ENCODE measurements around the gene BST1. TPM values are rescaled to one million over a fixed set of nuclear protein-coding genes. Genes with fewer than 3 reads are reported as not detected.

BST1 gene
- total and polyA plus RNA-seq, 2 donors (not counting 3 experiments of a cell fraction or from before 2014, with no cell fraction given) = 10.7 to 14.0 TPM

GRCh38 chr4:15766821-15767220 is 64.0 kb downstream of the BST1 start:
- dilution Hi-C loops (cut with MboI; ENCODE audit: extremely low pct_ligation_motif_present, low sequenced_read_pairs) (no loop called here), intact Hi-C loops (cut with micrococcal nuclease) (no loop called here)
- Histone ChIP-seq H3K36me3 (ENCODE audit: control insufficient read depth in 2 of 2, extremely low read depth in 1 of 2, insufficient read depth in 2 of 2, low read length in 2 of 2) (no peaks in the 10 kb centered on the region), H3K27ac (ENCODE audit: insufficient read depth, low read depth, low read length) (no peak overlapping the region), H3K9ac (replicated peaks; ENCODE audit: extremely low read depth, insufficient read depth, low read length) (no peak overlapping the region), H3K79me2 (ENCODE audit: control insufficient read depth, insufficient read depth, low read length) (no peaks in the 10 kb centered on the region), H4K20me1 (replicated peaks; ENCODE audit: control insufficient read depth, extremely low read depth, insufficient read depth, low read length) (no peaks in the 10 kb centered on the region), H2AFZ (ENCODE audit: low read depth, low read length) (no peak overlapping the region), H3K4me1 (ENCODE audit: control insufficient read depth, extremely low read depth, insufficient read depth, low read length) (no peaks in the 10 kb centered on the region), H3K9me3 (replicated peaks; ENCODE audit: control insufficient read depth, insufficient read depth, low read length) (no peaks in the 10 kb centered on the region), H3K4me2 (ENCODE audit: insufficient read depth, low read length) (no peak overlapping the region), H3K9me1 (replicated peaks; ENCODE audit: control insufficient read depth, extremely low read depth, insufficient read depth, low read length) (no peaks in the 10 kb centered on the region), H3K27me3 (ENCODE audit: control insufficient read depth in 2 of 2, insufficient read depth in 2 of 2, low read length in 2 of 2) (peaks cover 2 to 5% of the 10 kb centered on the region in 2 experiments), H3K4me3 (replicated peaks in 1 of 3; ENCODE audit: insufficient read depth in 1 of 3, low read depth in 1 of 3, low read length in 3 of 3) (no peak overlapping the region)
- TF ChIP-seq CTCF (IDR thresholded peaks at IDR 0.05; ENCODE audit: extremely low read depth in 1 of 2, insufficient read depth in 1 of 2, low read depth in 1 of 2, low read length in 2 of 2) (no peak), MAX (IDR thresholded peaks at IDR 0.05; ENCODE audit: insufficient read depth, insufficient read length) (no peak), MYC (IDR thresholded peaks at IDR 0.05; ENCODE audit: low read depth, low read length) (no peak), EZH2 (IDR thresholded peaks at IDR 0.05; ENCODE audit: borderline replicate concordance, low read depth, low read length, severe bottlenecking) (no peak), GATA2 (IDR thresholded peaks at IDR 0.05; ENCODE audit: insufficient read depth, insufficient read length, low read depth, low read length) (no peak), POLR2A (IDR thresholded peaks at IDR 0.05; ENCODE audit: low read depth, low read length) (no peak), POLR2AphosphoS5 (IDR thresholded peaks at IDR 0.05; ENCODE audit: insufficient read depth, low read depth, low read length) (no peak), JUN (IDR thresholded peaks at IDR 0.05; ENCODE audit: borderline replicate concordance, insufficient read depth, insufficient read length, low read depth) (no peak), FOS (IDR thresholded peaks at IDR 0.05; ENCODE audit: borderline replicate concordance, insufficient read depth, low read length) (no peak)
- ChIA-PET POLR2A (no interaction called here), CTCF (interaction anchor here (0.7 to 2.0 kb wide), 4 partner anchors 10 to 39 kb away, joined by 3 to 5 read pairs (median 4); no protein-coding TSS in a partner anchor)
- FAIRE-seq = no peak
- DNase-seq (ENCODE audit: low read depth, low spot score) = no peak
- no TSS peak for BruUV-seq (replicated peaks)
